ENCODE data around the gene AMN1.

AMN1 gene

GRCh38 chr12:31715283-31715825 lies 13.5 kb downstream of the AMN1 start:
- no CpG with 5 or more reads among the region's 5 CpGs for WGBS, 2 donors (ENCODE audit: extremely low coverage in 2 of 2, insufficient read length in 2 of 2, insufficient replicate concordance in 1 of 2)

GRCh38 chr12:31714406-31715271 lies 14.2 kb downstream of the AMN1 start:
- Histone ChIP-seq H3K36me3 (replicated peaks in 1 of 2; ENCODE audit: control insufficient read depth in 2 of 2, insufficient read depth in 2 of 2, low read length in 2 of 2) (no peaks in the 10 kb centered on the region), H3K4me1 (ENCODE audit: control insufficient read depth in 2 of 2, insufficient read depth in 1 of 2, low read depth in 1 of 2, low read length in 2 of 2) (no peaks in the 10 kb centered on the region), H2AK5ac (ENCODE audit: low read depth, low read length) (no peak overlapping the region), H4K8ac (ENCODE audit: low read depth, low read length) (no peak overlapping the region), H3K23ac (ENCODE audit: low read depth, low read length, poor library complexity) (no peak overlapping the region), H3K79me1 (ENCODE audit: low read depth, low read length) (no peaks in the 10 kb centered on the region), H3K9ac (ENCODE audit: low read depth, low read length, poor library complexity) (no peak overlapping the region), H3K18ac (ENCODE audit: low read length) (no peak overlapping the region), H2BK5ac (ENCODE audit: low read length) (no peak overlapping the region), H3K27me3 (ENCODE audit: control insufficient read depth in 3 of 3, insufficient read depth in 3 of 3, low read depth in 1 of 3, low read length in 3 of 3) (no peaks in the 10 kb centered on the region), H3K4me2 (ENCODE audit: insufficient read depth, low read length, poor library complexity, severe bottlenecking) (no peak overlapping the region), H2BK12ac (ENCODE audit: low read length) (no peak overlapping the region), H2BK15ac (ENCODE audit: low read length) (no peak overlapping the region), H3K4ac (ENCODE audit: low read length) (no peak overlapping the region), H3K9me3 (replicated peaks in 1 of 2; ENCODE audit: control insufficient read depth in 2 of 2, insufficient read depth in 1 of 2, low read depth in 1 of 2, low read length in 2 of 2) (no peaks in the 10 kb centered on the region), H3K4me3 (ENCODE audit: low read length in 2 of 2) (no peak overlapping the region), H3K27ac (replicated peaks; ENCODE audit: low read length) (no peak overlapping the region), H2AFZ (ENCODE audit: low read length) (peak overlapping the region; percentile 68), H2BK120ac (ENCODE audit: low read depth, low read length) (no peak overlapping the region), H4K91ac (ENCODE audit: low read depth, low read length, poor library complexity) (no peak overlapping the region), H3K14ac (ENCODE audit: low read length) (no peak overlapping the region)
- no CpG with 5 or more reads among the region's 3 CpGs for WGBS, 2 donors (ENCODE audit: extremely low coverage in 2 of 2, insufficient read length in 2 of 2, insufficient replicate concordance in 1 of 2)
- DNase-seq (ENCODE audit: low spot score), result no peak

More at GRCh38 chr12:31715283-31715825, 13.5 kb downstream of the AMN1 start:
- Histone ChIP-seq H2BK12ac (ENCODE audit: low read length) (no peak overlapping the region), H3K79me1 (ENCODE audit: low read depth, low read length) (no peaks in the 10 kb centered on the region), H3K9ac (ENCODE audit: low read depth, low read length, poor library complexity) (no peak overlapping the region), H3K36me3 (replicated peaks in 1 of 2; ENCODE audit: control insufficient read depth in 2 of 2, insufficient read depth in 2 of 2, low read length in 2 of 2) (no peaks in the 10 kb centered on the region), H4K8ac (ENCODE audit: low read depth, low read length) (no peak overlapping the region), H3K9me3 (replicated peaks in 1 of 2; ENCODE audit: control insufficient read depth in 2 of 2, insufficient read depth in 1 of 2, low read depth in 1 of 2, low read length in 2 of 2) (no peaks in the 10 kb centered on the region), H2AK5ac (ENCODE audit: low read depth, low read length) (no peak overlapping the region), H3K27me3 (ENCODE audit: control insufficient read depth in 3 of 3, insufficient read depth in 3 of 3, low read depth in 1 of 3, low read length in 3 of 3) (no peaks in the 10 kb centered on the region), H3K4me3 (ENCODE audit: low read length in 2 of 2) (no peak overlapping the region), H3K14ac (ENCODE audit: low read length) (no peak overlapping the region), H2BK15ac (ENCODE audit: low read length) (no peak overlapping the region), H2BK5ac (ENCODE audit: low read length) (no peak overlapping the region), H3K4me1 (ENCODE audit: control insufficient read depth in 2 of 2, insufficient read depth in 1 of 2, low read depth in 1 of 2, low read length in 2 of 2) (no peaks in the 10 kb centered on the region), H2AFZ (ENCODE audit: low read length) (peak overlapping the region; percentile 68), H4K91ac (ENCODE audit: low read depth, low read length, poor library complexity) (no peak overlapping the region), H3K18ac (ENCODE audit: low read length) (no peak overlapping the region), H2BK120ac (ENCODE audit: low read depth, low read length) (no peak overlapping the region), H3K4ac (ENCODE audit: low read length) (no peak overlapping the region), H3K23ac (ENCODE audit: low read depth, low read length, poor library complexity) (no peak overlapping the region), H3K27ac (replicated peaks; ENCODE audit: low read length) (no peak overlapping the region), H3K4me2 (ENCODE audit: insufficient read depth, low read length, poor library complexity, severe bottlenecking) (no peak overlapping the region)
- DNase-seq (ENCODE audit: low spot score), result no peak

- Histone ChIP-seq H3K4ac (ENCODE audit: low read length) (no peak overlapping the region), H3K27me3 (ENCODE audit: control insufficient read depth in 3 of 3, insufficient read depth in 3 of 3, low read depth in 1 of 3, low read length in 3 of 3) (no peaks in the 10 kb centered on the region), H3K27ac (replicated peaks; ENCODE audit: low read length) (no peak overlapping the region), H3K4me2 (ENCODE audit: insufficient read depth, low read length, poor library complexity, severe bottlenecking) (no peak overlapping the region), H3K9ac (ENCODE audit: low read depth, low read length, poor library complexity) (no peak overlapping the region), H2AK5ac (ENCODE audit: low read depth, low read length) (no peak overlapping the region), H2BK12ac (ENCODE audit: low read length) (no peak overlapping the region), H3K18ac (ENCODE audit: low read length) (no peak overlapping the region), H2BK15ac (ENCODE audit: low read length) (no peak overlapping the region), H3K36me3 (replicated peaks in 1 of 2; ENCODE audit: control insufficient read depth in 2 of 2, insufficient read depth in 2 of 2, low read length in 2 of 2) (no peaks in the 10 kb centered on the region), H3K14ac (ENCODE audit: low read length) (no peak overlapping the region), H3K23ac (ENCODE audit: low read depth, low read length, poor library complexity) (no peak overlapping the region), H2AFZ (ENCODE audit: low read length) (no peak overlapping the region), H2BK120ac (ENCODE audit: low read depth, low read length) (no peak overlapping the region), H3K4me3 (ENCODE audit: low read length in 2 of 2) (no peak overlapping the region), H4K8ac (ENCODE audit: low read depth, low read length) (no peak overlapping the region), H3K4me1 (ENCODE audit: control insufficient read depth in 2 of 2, insufficient read depth in 1 of 2, low read depth in 1 of 2, low read length in 2 of 2) (no peaks in the 10 kb centered on the region), H3K9me3 (replicated peaks in 1 of 2; ENCODE audit: control insufficient read depth in 2 of 2, insufficient read depth in 1 of 2, low read depth in 1 of 2, low read length in 2 of 2) (no peaks in the 10 kb centered on the region), H4K91ac (ENCODE audit: low read depth, low read length, poor library complexity) (no peak overlapping the region), H3K79me1 (ENCODE audit: low read depth, low read length) (no peaks in the 10 kb centered on the region), H2BK5ac (ENCODE audit: low read length) (no peak overlapping the region)
- DNase-seq (ENCODE audit: low spot score), result no peak
- WGBS, 2 donors (ENCODE audit: extremely low coverage in 2 of 2, insufficient read length in 2 of 2, insufficient replicate concordance in 1 of 2), result no CpG with 5 or more reads among the region's 5 CpGs
Observed at GRCh38 chr12:31712877-31713276, 15.9 kb downstream of the AMN1 start.

GRCh38 chr12:31710021-31710818 lies 18.6 kb downstream of the AMN1 start:
- no peak overlapping the region for H3K18ac ChIP-seq (ENCODE audit: low read length)
- no peak overlapping the region for H3K4me2 ChIP-seq (ENCODE audit: insufficient read depth, low read length, poor library complexity, severe bottlenecking)
- no peak overlapping the region for H2AK5ac ChIP-seq (ENCODE audit: low read depth, low read length)
- H2BK12ac ChIP-seq (ENCODE audit: low read length), result no peak overlapping the region
- no peak overlapping the region for H4K8ac ChIP-seq (ENCODE audit: low read depth, low read length)
- no peak overlapping the region for H2AFZ ChIP-seq (ENCODE audit: low read length)
- H3K4ac ChIP-seq (ENCODE audit: low read length), result no peak overlapping the region
- no peaks in the 10 kb centered on the region for H3K27me3 ChIP-seq (ENCODE audit: control insufficient read depth in 3 of 3, insufficient read depth in 3 of 3, low read depth in 1 of 3, low read length in 3 of 3)
- no peak overlapping the region for H2BK120ac ChIP-seq (ENCODE audit: low read depth, low read length)
- no peak overlapping the region for H3K27ac ChIP-seq (replicated peaks; ENCODE audit: low read length)
- peaks cover 0 to 2% of the 10 kb centered on the region in 2 donors for H3K9me3 ChIP-seq (replicated peaks in 1 of 2; ENCODE audit: control insufficient read depth in 2 of 2, insufficient read depth in 1 of 2, low read depth in 1 of 2, low read length in 2 of 2)
- WGBS, 2 donors (ENCODE audit: extremely low coverage in 2 of 2, insufficient read length in 2 of 2, insufficient replicate concordance in 1 of 2), result no CpG with 5 or more reads among the region's 3 CpGs
- no peak overlapping the region for H3K23ac ChIP-seq (ENCODE audit: low read depth, low read length, poor library complexity)
- H3K14ac ChIP-seq (ENCODE audit: low read length), result no peak overlapping the region
- H3K4me3 ChIP-seq (ENCODE audit: low read length in 2 of 2), result no peak overlapping the region
- no peak overlapping the region for H2BK5ac ChIP-seq (ENCODE audit: low read length)
- H3K36me3 ChIP-seq (replicated peaks in 1 of 2; ENCODE audit: control insufficient read depth in 2 of 2, insufficient read depth in 2 of 2, low read length in 2 of 2), result peaks cover 0 to 2% of the 10 kb centered on the region in 2 donors
- no peak overlapping the region for H3K9ac ChIP-seq (ENCODE audit: low read depth, low read length, poor library complexity)
- H3K4me1 ChIP-seq (ENCODE audit: control insufficient read depth in 2 of 2, insufficient read depth in 1 of 2, low read depth in 1 of 2, low read length in 2 of 2), result no peaks in the 10 kb centered on the region
- no peak overlapping the region for H4K91ac ChIP-seq (ENCODE audit: low read depth, low read length, poor library complexity)
- H2BK15ac ChIP-seq (ENCODE audit: low read length), result no peak overlapping the region
- DNase-seq (ENCODE audit: low spot score), result no peak
- H3K79me1 ChIP-seq (ENCODE audit: low read depth, low read length), result no peaks in the 10 kb centered on the region

Measured in neuronal stem cell (in vitro differentiated cells).